Thyroid gland (tissue), 4 donors: ENCODE measurements around the gene RABEP2.

Source experiments
- POLR2A ChIP-seq, 2 donors: fragments of 450-650 bp; IDR thresholded peaks; one replicate each; pipeline ENCODE4 v1.6.1; 2017; ENCODE audit warnings: antibody characterized with exemption in 2 of 2, mild to moderate bottlenecking in 2 of 2, moderate library complexity in 1 of 2
- TF ChIP-seq, protein P1 (sequence below), 6 experiments: fragments of 200-600 bp in 3 of 6; fragments of 450-650 bp in 3 of 6; sonication (generic) in 3 of 6; IDR thresholded peaks; one replicate each; pipeline ENCODE4 v1.5.1; 2016 to 2019; ENCODE audit warnings: antibody characterized with exemption in 6 of 6, mild to moderate bottlenecking in 2 of 6, inconsistent platforms in 1 of 6, moderate library complexity in 1 of 6

DNA sequence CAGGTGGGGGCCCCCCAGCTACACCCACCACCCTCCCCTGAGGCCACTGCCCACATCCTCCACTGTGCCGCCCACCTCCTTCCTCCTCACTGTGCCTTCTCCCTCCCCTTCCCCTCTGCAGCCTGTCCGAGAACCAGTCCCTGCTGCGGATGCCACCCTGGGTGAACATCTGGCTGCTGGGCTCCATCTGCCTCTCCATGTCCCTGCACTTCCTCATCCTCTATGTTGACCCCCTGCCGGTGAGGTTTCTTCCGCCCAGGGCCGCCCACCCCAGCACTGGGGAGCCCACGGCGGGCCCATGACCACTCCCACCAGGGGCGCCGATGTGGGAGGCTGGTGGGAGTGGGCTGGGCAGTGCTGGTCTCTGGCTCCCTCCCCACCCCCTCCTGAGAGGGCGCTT lies 22.1 kb downstream of the RABEP2 start:
- TF ChIP-seq, protein P1, sequence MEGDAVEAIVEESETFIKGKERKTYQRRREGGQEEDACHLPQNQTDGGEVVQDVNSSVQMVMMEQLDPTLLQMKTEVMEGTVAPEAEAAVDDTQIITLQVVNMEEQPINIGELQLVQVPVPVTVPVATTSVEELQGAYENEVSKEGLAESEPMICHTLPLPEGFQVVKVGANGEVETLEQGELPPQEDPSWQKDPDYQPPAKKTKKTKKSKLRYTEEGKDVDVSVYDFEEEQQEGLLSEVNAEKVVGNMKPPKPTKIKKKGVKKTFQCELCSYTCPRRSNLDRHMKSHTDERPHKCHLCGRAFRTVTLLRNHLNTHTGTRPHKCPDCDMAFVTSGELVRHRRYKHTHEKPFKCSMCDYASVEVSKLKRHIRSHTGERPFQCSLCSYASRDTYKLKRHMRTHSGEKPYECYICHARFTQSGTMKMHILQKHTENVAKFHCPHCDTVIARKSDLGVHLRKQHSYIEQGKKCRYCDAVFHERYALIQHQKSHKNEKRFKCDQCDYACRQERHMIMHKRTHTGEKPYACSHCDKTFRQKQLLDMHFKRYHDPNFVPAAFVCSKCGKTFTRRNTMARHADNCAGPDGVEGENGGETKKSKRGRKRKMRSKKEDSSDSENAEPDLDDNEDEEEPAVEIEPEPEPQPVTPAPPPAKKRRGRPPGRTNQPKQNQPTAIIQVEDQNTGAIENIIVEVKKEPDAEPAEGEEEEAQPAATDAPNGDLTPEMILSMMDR (IDR thresholded peaks at IDR 0.05) = no peak
- no peak for TF ChIP-seq POLR2A (IDR thresholded peaks at IDR 0.05)
